ENCODE measurements around the gene UNK.
A peak's percentile ranks its signal among the peaks of the same experiment; 100 is the strongest.
"Not testable (repeated sequence)": the region's sequence is repeated elsewhere in the genome, so short reads cannot be mapped to it uniquely, and the experiment has no call there.

The UNK gene

GRCh38 chr17:75856062-75856756, 71.6 kb downstream of the UNK start:
- DNase-seq: peak in 2 of 10 donors; percentile 59 to 87

GRCh38 chr17:75859358-75859757, 74.8 kb downstream of the UNK start:
- DNase-seq: not testable (repeated sequence)
- intact Hi-C loops (cut with DNase I): loop anchor here (2.0 to 5.0 kb wide), 2 partner anchors 17 to 38 kb away; partner anchors contain the start of gene TRIM65

More at GRCh38 chr17:75856062-75856756, 71.6 kb downstream of the UNK start:
- intact Hi-C loops (cut with DNase I): loop anchor here (5.0 kb wide), 1 partner anchor 41 kb away; the partner anchor contains the start of gene TRIM65

- intact Hi-C loops (cut with DNase I): no loop called here
- no peak for DNase-seq
These were observed 77.3 kb downstream of the UNK start for GRCh38 chr17:75861927-75862317.

GRCh38 chr17:75864448-75864871, 79.9 kb downstream of the UNK start:
- intact Hi-C loops (cut with DNase I): no loop called here
- DNase-seq: no peak

- DNase-seq; intact Hi-C loops (cut with DNase I): not testable (repeated sequence)
These were observed 80.3 kb downstream of the UNK start for GRCh38 chr17:75864887-75865286.

- not testable (repeated sequence) for DNase-seq
These were observed 81.0 kb downstream of the UNK start for GRCh38 chr17:75865404-75866188.

GRCh38 chr17:75868730-75869281, 84.2 kb downstream of the UNK start:
- intact Hi-C loops (cut with DNase I); DNase-seq: not testable (repeated sequence)

More at GRCh38 chr17:75865404-75866188, 81.0 kb downstream of the UNK start:
- intact Hi-C loops (cut with DNase I): not testable (repeated sequence)

GRCh38 chr17:75869282-75870141, 84.9 kb downstream of the UNK start:
- DNase-seq: peak in 9 of 10 donors; percentile 50 to 94 (median 74)
- intact Hi-C loops (cut with DNase I): no loop called here

GRCh38 chr17:75870228-75870627, 85.6 kb downstream of the UNK start:
- DNase-seq; intact Hi-C loops (cut with DNase I): not testable (repeated sequence)

GRCh38 chr17:75872434-75873351, 88.1 kb downstream of the UNK start:
- intact Hi-C loops (cut with DNase I): no loop called here
- DNase-seq: peak in 5 of 10 donors; percentile 42 to 88 (median 79)

GRCh38 chr17:75873587-75874322, 89.1 kb downstream of the UNK start:
- intact Hi-C loops (cut with DNase I): no loop called here
- no peak for DNase-seq

GRCh38 chr17:75874323-75875181, 89.9 kb downstream of the UNK start:
- intact Hi-C loops (cut with DNase I): no loop called here
- no peak for DNase-seq
